HCT116 (cell line): ENCODE data around the gene SMIM36. TPM values are rescaled to one million over a fixed set of nuclear protein-coding genes. Genes with fewer than 3 reads are reported as not detected.

Experiments used
- ATAC-seq: fragments of 200-7000 bp; cut with Tn5 transposase; 2 replicates; pipeline ENCODE4 v1.9.1; 2020; ENCODE audit warnings: mild to moderate bottlenecking, moderate library complexity
- BruUV-seq: library from RNA; stranded (reverse); fragments of 400-500 nt; replicated peaks from 2 replicates; lab custom pipeline; 2021; lab: Mats Ljungman, UMichigan
- CTCF ChIA-PET: fragments of 300-600 bp; sonication (Branson Sonifier 250); formaldehyde crosslinking; loops from one replicate; lab custom pipeline; 2021; ENCODE audit warnings: antibody characterized with exemption; lab: Charles Lee
- POLR2A ChIA-PET: fragments of 300-600, 350-600 bp; sonication (Branson Sonifier 250); formaldehyde crosslinking; loops from one replicate; lab custom pipeline; 2021; ENCODE audit warnings: antibody characterized with exemption; lab: Charles Lee
- RAD21 ChIA-PET, 2 experiments: fragments of 300-600 bp; sonication (Branson Sonifier 250); formaldehyde crosslinking; loops; one replicate each; lab custom pipeline; 2023; ENCODE audit warnings: low total read pairs in 2 of 2; ENCODE audit not compliant: uncharacterized antibody in 2 of 2, unreplicated experiment in 2 of 2, low non-redundant PET in 1 of 2; lab: Charles Lee
- DNase-seq: peaks from one replicate; pipeline ENCODE4 v3.0.0-alpha.2; 2010; ENCODE audit warnings: low read depth, low spot score
- H2AFZ ChIP-seq: fragments of 200-600 bp; shearing (Covaris generic), sonication (generic); 2 replicates; pipeline ENCODE4 v1.6.1; 2017; ENCODE audit warnings: low read depth, mixed run types, mixed read lengths, antibody characterized with exemption, low read length; ENCODE audit not compliant: poor library complexity, severe bottlenecking
- H3K27ac ChIP-seq: 2 replicates; pipeline ENCODE4 v1.5.1; 2012; ENCODE audit warnings: low read depth, low read length
- H3K27me3 ChIP-seq: fragments of 200-600 bp; sonication (generic); 2 replicates; pipeline ENCODE4 v1.6.1; 2016; ENCODE audit warnings: mixed run types, low read length, mixed read lengths; ENCODE audit not compliant: insufficient read depth
- H3K36me3 ChIP-seq, 2 experiments: fragments of 200-500 bp in 1 of 2; fragments of 200-600 bp in 1 of 2; sonication (Bioruptor generic) in 1 of 2; sonication (generic) in 1 of 2; 2 replicates each; pipeline versions ENCODE4 v1.5.1 to v1.6.1; 2014 to 2016; ENCODE audit warnings: low read length in 2 of 2, inconsistent platforms in 1 of 2, mixed read lengths in 1 of 2, mixed run types in 1 of 2; ENCODE audit not compliant: insufficient read depth in 2 of 2, control insufficient read depth in 1 of 2
- H3K4me1 ChIP-seq, 2 experiments: fragments of 200-600 bp in 1 of 2; sonication (generic) in 1 of 2; 2 replicates each; pipeline versions ENCODE4 v1.5.1 to v1.6.1; 2012 to 2017; ENCODE audit warnings: low read length in 2 of 2, inconsistent platforms in 1 of 2, mild to moderate bottlenecking in 1 of 2, mixed read lengths in 1 of 2, mixed run types in 1 of 2, moderate library complexity in 1 of 2; ENCODE audit not compliant: insufficient read depth in 2 of 2, control insufficient read depth in 1 of 2
- H3K4me2 ChIP-seq: fragments of 200-600 bp; sonication (generic); 2 replicates; pipeline ENCODE4 v1.6.1; 2017; ENCODE audit warnings: mixed run types, low read length, mixed read lengths
- H3K4me3 ChIP-seq, 2 experiments: fragments of 200-600 bp in 1 of 2; sonication (generic) in 1 of 2; replicated peaks in 1 of 2; 2 replicates each; pipeline ENCODE4 v1.5.1; 2011 to 2016; ENCODE audit warnings: low read length in 2 of 2, control low read depth in 1 of 2, low read depth in 1 of 2, mild to moderate bottlenecking in 1 of 2, mixed read lengths in 1 of 2, mixed run types in 1 of 2
- H3K79me2 ChIP-seq: fragments of 200-600 bp; sonication (generic); 2 replicates; pipeline ENCODE4 v1.6.1; 2017; ENCODE audit warnings: mild to moderate bottlenecking, mixed run types, low read length, moderate library complexity, mixed read lengths; ENCODE audit not compliant: insufficient read depth
- H3K9ac ChIP-seq: fragments of 200-600 bp; sonication (generic); 2 replicates; pipeline ENCODE4 v1.6.1; 2016; ENCODE audit warnings: low read length, mixed read lengths
- H3K9me2 ChIP-seq: fragments of 200-600 bp; sonication (generic), shearing (Covaris generic); 2 replicates; pipeline ENCODE4 v1.6.1; 2017; ENCODE audit warnings: mixed run types, mild to moderate bottlenecking, moderate library complexity; ENCODE audit not compliant: insufficient read depth
- H3K9me3 ChIP-seq, 2 experiments: fragments of 200-500 bp in 1 of 2; fragments of 200-600 bp in 1 of 2; sonication (Bioruptor generic) in 1 of 2; sonication (generic) in 1 of 2; 2 replicates each; pipeline ENCODE4 v1.6.1; 2014 to 2017; ENCODE audit warnings: low read length in 2 of 2, mixed read lengths in 2 of 2, inconsistent platforms in 1 of 2, low read depth in 1 of 2, mild to moderate bottlenecking in 1 of 2, mixed run types in 1 of 2, moderate library complexity in 1 of 2; ENCODE audit not compliant: control insufficient read depth in 1 of 2, insufficient read depth in 1 of 2
- H4K20me1 ChIP-seq: fragments of 200-600 bp; sonication (generic), shearing (Covaris generic); 2 replicates; pipeline ENCODE4 v1.6.1; 2017; ENCODE audit warnings: mixed run types, mild to moderate bottlenecking, moderate library complexity; ENCODE audit not compliant: insufficient read depth
- CBX3 ChIP-seq: IDR thresholded peaks from 2 replicates; pipeline ENCODE4 v1.6.1; 2012; ENCODE audit warnings: low read depth
- CTCF ChIP-seq, 3 experiments: fragments of 200-600 bp in 1 of 3; sonication (generic) in 1 of 3; IDR thresholded peaks in 2 of 3; conservative IDR thresholded peaks in 1 of 3; 2 replicates each; pipeline ENCODE4 v1.5.1; 2012 to 2017; ENCODE audit warnings: low read depth in 2 of 3, low read length in 2 of 3, antibody characterized with exemption in 1 of 3, borderline replicate concordance in 1 of 3, control low read depth in 1 of 3, mild to moderate bottlenecking in 1 of 3, mixed read lengths in 1 of 3, mixed run types in 1 of 3, moderate library complexity in 1 of 3; ENCODE audit not compliant: insufficient read depth in 1 of 3
- EZH2phosphoT487 ChIP-seq: fragments of 200-600 bp; IDR thresholded peaks from 2 replicates; pipeline ENCODE4 v1.6.1; 2018; ENCODE audit warnings: antibody characterized with exemption, borderline replicate concordance
- FOSL1 ChIP-seq: IDR thresholded peaks from 2 replicates; pipeline ENCODE4 v1.6.1; 2012; ENCODE audit warnings: low read depth
- JUND ChIP-seq: IDR thresholded peaks from 2 replicates; pipeline ENCODE4 v1.6.1; 2012
- POLR2A ChIP-seq: IDR thresholded peaks from 2 replicates; pipeline ENCODE4 v1.7.0; 2011; ENCODE audit warnings: borderline replicate concordance; ENCODE audit not compliant: insufficient read depth, insufficient read length; ENCODE audit errors: extremely low read depth
- POLR2AphosphoS5 ChIP-seq: IDR thresholded peaks from 2 replicates; pipeline ENCODE4 v1.6.1; 2011; ENCODE audit warnings: mild to moderate bottlenecking, low read depth, low read length, moderate library complexity
- RAD21 ChIP-seq: IDR thresholded peaks from 2 replicates; pipeline ENCODE4 v1.6.1; 2012; ENCODE audit warnings: low read depth, mild to moderate bottlenecking
- SP1 ChIP-seq: IDR thresholded peaks from 2 replicates; pipeline ENCODE4 v1.6.1; 2012; ENCODE audit warnings: low read depth
- YY1 ChIP-seq: IDR thresholded peaks from 2 replicates; pipeline ENCODE4 v1.6.1; 2011; ENCODE audit warnings: low read length, low read depth, moderate library complexity, mild to moderate bottlenecking; ENCODE audit not compliant: insufficient replicate concordance; ENCODE audit errors: extremely low read depth
- ZFX ChIP-seq: fragments of 450-650 bp; IDR thresholded peaks from 2 replicates; pipeline ENCODE4 v1.6.1; 2017
- ZNF274 ChIP-seq: fragments of 200-500 bp; sonication (Bioruptor generic); IDR thresholded peaks from 2 replicates; pipeline ENCODE4 v1.6.1; 2014; ENCODE audit warnings: mild to moderate bottlenecking, low read depth, low read length, inconsistent platforms
- intact Hi-C: fragments of 100-400 bp; cut with micrococcal nuclease; formaldehyde crosslinking; loops from 2 replicates; pipeline ENCODE4 v1.10.0; 2022
- total RNA-seq: library from RNA; stranded (reverse); gene quantifications from one replicate; pipeline ENCODE4 v1.2.1, GENCODE V29; 2021; ENCODE audit not compliant: unreplicated experiment
- TF ChIP-seq, protein P1 (sequence below): IDR thresholded peaks from 2 replicates; pipeline ENCODE4 v1.6.1; 2011; ENCODE audit warnings: mild to moderate bottlenecking, low read length, moderate library complexity; ENCODE audit not compliant: insufficient replicate concordance; ENCODE audit errors: extremely low read depth
- TF ChIP-seq, protein P2 (sequence below): IDR thresholded peaks from 2 replicates; pipeline ENCODE4 v1.6.1; 2012

The SMIM36 gene
- total RNA-seq, 1 experiment from 2014 or later, result 0.37 TPM

DNA sequence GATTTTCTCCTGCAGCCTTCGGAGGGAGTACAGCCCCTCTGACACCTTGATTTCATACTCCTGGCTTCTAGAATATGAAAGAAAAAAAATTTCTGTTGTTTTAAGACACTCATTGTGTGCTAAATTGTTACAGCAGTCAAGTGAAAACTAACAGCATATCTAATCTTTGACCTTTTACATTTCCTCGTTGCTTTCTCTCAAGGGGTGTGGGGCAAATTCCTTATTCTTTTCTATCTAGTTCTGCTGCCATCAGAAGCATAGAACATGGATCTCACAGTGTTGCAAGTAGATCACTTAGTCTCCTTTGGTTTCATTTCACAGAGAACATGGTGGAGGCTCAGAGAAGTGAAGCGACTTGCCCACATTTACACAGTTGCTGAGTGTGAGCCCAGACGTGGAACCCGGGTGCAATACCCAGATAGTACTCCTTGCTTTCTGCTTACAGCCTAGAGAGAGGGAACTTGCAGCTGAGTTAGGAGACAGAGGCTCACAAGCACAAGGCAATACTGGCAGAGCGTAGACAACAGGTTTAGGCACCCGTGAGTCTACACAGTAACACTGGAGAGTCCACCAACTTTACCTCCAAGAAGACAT, 60.9 kb downstream of the SMIM36 start:
- H3K27me3 ChIP-seq, result no peaks in the 10 kb centered on the region
- H2AFZ ChIP-seq, result no peak overlapping the region
- H4K20me1 ChIP-seq, result no peaks in the 10 kb centered on the region
- RAD21 ChIA-PET, result no interaction called here
- no peak for TF ChIP-seq POLR2A
- TF ChIP-seq, protein P1, sequence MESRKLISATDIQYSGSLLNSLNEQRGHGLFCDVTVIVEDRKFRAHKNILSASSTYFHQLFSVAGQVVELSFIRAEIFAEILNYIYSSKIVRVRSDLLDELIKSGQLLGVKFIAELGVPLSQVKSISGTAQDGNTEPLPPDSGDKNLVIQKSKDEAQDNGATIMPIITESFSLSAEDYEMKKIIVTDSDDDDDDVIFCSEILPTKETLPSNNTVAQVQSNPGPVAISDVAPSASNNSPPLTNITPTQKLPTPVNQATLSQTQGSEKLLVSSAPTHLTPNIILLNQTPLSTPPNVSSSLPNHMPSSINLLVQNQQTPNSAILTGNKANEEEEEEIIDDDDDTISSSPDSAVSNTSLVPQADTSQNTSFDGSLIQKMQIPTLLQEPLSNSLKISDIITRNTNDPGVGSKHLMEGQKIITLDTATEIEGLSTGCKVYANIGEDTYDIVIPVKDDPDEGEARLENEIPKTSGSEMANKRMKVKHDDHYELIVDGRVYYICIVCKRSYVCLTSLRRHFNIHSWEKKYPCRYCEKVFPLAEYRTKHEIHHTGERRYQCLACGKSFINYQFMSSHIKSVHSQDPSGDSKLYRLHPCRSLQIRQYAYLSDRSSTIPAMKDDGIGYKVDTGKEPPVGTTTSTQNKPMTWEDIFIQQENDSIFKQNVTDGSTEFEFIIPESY, result no peak
- no peak for TF ChIP-seq ZFX
- TF ChIP-seq RAD21, result no peak
- TF ChIP-seq CBX3, result no peak
- TF ChIP-seq YY1, result no peak
- TF ChIP-seq ZNF274, result no peak
- TF ChIP-seq FOSL1, result no peak
- TF ChIP-seq, protein P2, sequence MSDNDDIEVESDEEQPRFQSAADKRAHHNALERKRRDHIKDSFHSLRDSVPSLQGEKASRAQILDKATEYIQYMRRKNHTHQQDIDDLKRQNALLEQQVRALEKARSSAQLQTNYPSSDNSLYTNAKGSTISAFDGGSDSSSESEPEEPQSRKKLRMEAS, result no peak
- no peak for TF ChIP-seq EZH2phosphoT487
- TF ChIP-seq POLR2AphosphoS5, result no peak
- no peak for TF ChIP-seq CTCF (IDR thresholded peaks at IDR 0.05 in 2 of 3, conservative IDR thresholded peaks at IDR 0.05 in 1 of 3; ENCODE audit: borderline replicate concordance in 1 of 3, insufficient read depth in 1 of 3, low read depth in 2 of 3, low read length in 2 of 3)
- TF ChIP-seq JUND, result no peak
- TF ChIP-seq SP1, result no peak
- no peak overlapping the region for H3K27ac ChIP-seq
- H3K4me1 ChIP-seq, result peaks cover 1 to 17% of the 10 kb centered on the region in 2 experiments; a peak in 3 of 4 replicates
- no peaks in the 10 kb centered on the region for H3K36me3 ChIP-seq
- no peaks in the 10 kb centered on the region for H3K79me2 ChIP-seq
- CTCF ChIA-PET, result no interaction called here
- ATAC-seq (no peak), DNase-seq (no peak)
- POLR2A ChIA-PET, result no interaction called here
- intact Hi-C loops, result no loop called here
- no peaks in the 10 kb centered on the region for H3K9me2 ChIP-seq
- H3K9me3 ChIP-seq, result no peaks in the 10 kb centered on the region
- H3K4me2 ChIP-seq, result no peak overlapping the region
- no TSS peak for BruUV-seq
- H3K9ac ChIP-seq, result no peak overlapping the region
- H3K4me3 ChIP-seq, result no peak overlapping the region
